Measurements from ENCODE around the gene MICAL2. TPM values are rescaled to one million over a fixed set of nuclear protein-coding genes. Genes with fewer than 3 reads are reported as not detected.
"Not testable (repeated sequence)": the region's sequence is repeated elsewhere in the genome, so short reads cannot be mapped to it uniquely, and the experiment has no call there.

The MICAL2 gene
- total and polyA plus RNA-seq, 7 donors, result 6.8 to 45.7 (median 15.0) TPM

- Histone ChIP-seq H3K9me3 (no peaks in the 10 kb centered on the region), H3K27me3 (ENCODE audit: insufficient read depth in 3 of 3, low read length in 2 of 3) (no peaks in the 10 kb centered on the region), H3K27ac (no peak overlapping the region), H3K36me3 (ENCODE audit: insufficient read depth in 1 of 2, low read depth in 1 of 2) (peaks cover 0 to 3% of the 10 kb centered on the region in 2 donors), H3K4me3 (no peak overlapping the region), H3K4me1 (no peaks in the 10 kb centered on the region)
- ATAC-seq, result no peak
- intact Hi-C loops (cut with DNase I), result no loop called here
- 79 to 86% (median 82%) methylated on average over 7 of the region's 7 CpGs for WGBS, 3 donors
- DNase-seq, result no peak
- TF ChIP-seq CTCF (IDR thresholded peaks at IDR 0.05), result no peak
These were observed 33.3 kb downstream of the MICAL2 start for GRCh38 chr11:12143461-12144258.

DNA sequence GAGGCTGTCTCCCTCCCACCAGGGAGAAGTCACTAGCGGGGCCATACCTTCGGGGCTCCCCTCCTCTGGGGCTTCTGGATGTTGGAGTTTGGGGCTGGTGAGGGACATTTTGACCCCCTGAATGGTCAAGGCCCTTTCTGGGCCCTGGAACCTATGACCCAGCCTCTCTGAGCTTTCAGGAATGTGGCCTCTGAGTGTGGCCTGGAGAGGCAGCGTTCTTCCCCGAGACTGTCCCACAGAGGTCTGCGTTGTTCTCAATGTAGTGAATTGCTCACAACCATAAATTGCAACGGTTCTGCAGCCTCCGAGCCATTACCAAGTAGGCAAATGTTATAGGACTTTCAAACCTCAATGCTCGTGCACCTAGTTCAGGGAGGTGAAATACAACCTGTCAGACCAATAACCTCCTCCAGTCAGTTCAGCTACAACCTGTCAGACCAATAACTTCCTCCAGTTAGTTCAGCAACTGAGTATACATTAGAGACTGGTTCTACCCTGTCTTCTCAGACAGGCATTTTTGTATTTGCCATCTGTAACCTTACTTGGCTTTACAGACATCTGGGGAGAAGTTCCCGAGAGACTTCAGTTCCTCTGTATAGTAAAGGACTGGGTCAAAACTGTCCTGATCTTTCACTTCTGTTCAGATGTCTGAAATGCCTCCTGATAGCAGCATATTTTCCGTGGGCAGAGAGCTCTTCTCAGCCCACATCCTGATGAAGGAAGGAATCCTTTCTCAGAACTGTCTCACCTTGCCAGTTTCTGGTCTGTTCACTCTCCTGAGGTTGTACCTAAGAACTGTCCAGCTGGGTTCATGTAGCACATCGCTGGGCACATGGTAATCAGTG is 34.2 kb downstream of the MICAL2 start:
- Histone ChIP-seq H3K27me3 (ENCODE audit: insufficient read depth in 3 of 3, low read length in 2 of 3) (no peaks in the 10 kb centered on the region), H3K4me3 (no peak overlapping the region), H3K36me3 (ENCODE audit: insufficient read depth in 1 of 2, low read depth in 1 of 2) (no peaks in the 10 kb centered on the region), H3K27ac (no peak overlapping the region), H3K4me1 (no peaks in the 10 kb centered on the region), H3K9me3 (no peaks in the 10 kb centered on the region)
- intact Hi-C loops (cut with DNase I), result no loop called here
- DNase-seq, result no peak
- 78 to 92% (median 89%) methylated on average over 11 of the region's 11 CpGs for WGBS, 3 donors
- ATAC-seq, result no peak
- no peak for TF ChIP-seq CTCF (IDR thresholded peaks at IDR 0.05)

DNA sequence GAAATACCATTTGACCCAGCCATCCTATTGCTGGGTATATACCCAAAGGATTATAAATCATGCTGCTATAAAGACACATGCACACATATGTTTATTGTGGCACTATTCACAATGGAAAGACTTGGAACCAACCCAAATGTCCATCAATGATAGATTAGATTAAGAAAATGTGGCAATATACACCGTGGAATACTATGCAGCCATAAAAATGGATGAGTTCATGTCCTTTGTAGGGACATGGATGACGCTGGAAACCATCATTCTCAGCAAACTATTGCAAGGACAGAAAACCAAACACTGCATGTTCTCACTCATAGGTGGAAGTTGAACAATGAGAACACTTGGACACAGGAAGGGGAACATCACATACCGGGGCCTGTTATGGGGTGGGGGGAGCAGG is 36.3 kb downstream of the MICAL2 start:
- H3K4me1 ChIP-seq; H3K9me3 ChIP-seq; intact Hi-C loops (cut with DNase I); H3K4me3 ChIP-seq; H3K27ac ChIP-seq; ATAC-seq; H3K36me3 ChIP-seq (ENCODE audit: insufficient read depth in 1 of 2, low read depth in 1 of 2); DNase-seq; H3K27me3 ChIP-seq (ENCODE audit: insufficient read depth in 3 of 3, low read length in 2 of 3): not testable (repeated sequence)
- 92 to 95% (median 94%) methylated on average over 2 to 3 of the region's 3 CpGs for WGBS, 3 donors

GRCh38 chr11:12147827-12148226 is 37.4 kb downstream of the MICAL2 start:
- H3K4me3 ChIP-seq, result no peak overlapping the region
- no peak overlapping the region for H3K27ac ChIP-seq
- ATAC-seq (no peak), DNase-seq (no peak)
- H3K27me3 ChIP-seq (ENCODE audit: insufficient read depth in 3 of 3, low read length in 2 of 3), result no peaks in the 10 kb centered on the region
- intact Hi-C loops (cut with DNase I), result no loop called here
- no peak for TF ChIP-seq CTCF (IDR thresholded peaks at IDR 0.05)
- H3K36me3 ChIP-seq (ENCODE audit: insufficient read depth in 1 of 2, low read depth in 1 of 2), result no peaks in the 10 kb centered on the region
- no peaks in the 10 kb centered on the region for H3K9me3 ChIP-seq
- H3K4me1 ChIP-seq, result no peaks in the 10 kb centered on the region
- 77 to 99% (median 92%) methylated on average over 5 of the region's 5 CpGs for WGBS, 3 donors

GRCh38 chr11:12148466-12148865 is 38.1 kb downstream of the MICAL2 start:
- intact Hi-C loops (cut with DNase I), result no loop called here
- no peak overlapping the region for H3K27ac ChIP-seq
- H3K9me3 ChIP-seq, result no peaks in the 10 kb centered on the region
- ATAC-seq (no peak), DNase-seq (no peak)
- H3K36me3 ChIP-seq (ENCODE audit: insufficient read depth in 1 of 2, low read depth in 1 of 2), result no peaks in the 10 kb centered on the region
- H3K27me3 ChIP-seq (ENCODE audit: insufficient read depth in 3 of 3, low read length in 2 of 3), result no peaks in the 10 kb centered on the region
- H3K4me3 ChIP-seq, result no peak overlapping the region
- 98% methylated on average over 3 of the region's 3 CpGs for WGBS, 3 donors
- no peak for TF ChIP-seq CTCF (IDR thresholded peaks at IDR 0.05)
- H3K4me1 ChIP-seq, result no peaks in the 10 kb centered on the region

Data from psoas muscle (tissue), 8 donors.